Stimulated activated CD4-positive, alpha-beta T cell treated with anti-CD3 and anti-CD28 coated beads, Interleukin-15, amount 100 ng/mL, for 1 hour (primary cell): ENCODE results near the gene KRTAP4-16.
"Not testable (repeated sequence)": the region's sequence is repeated elsewhere in the genome, so short reads cannot be mapped to it uniquely, and the experiment has no call there.

Source experiments
- DNase-seq, 2 donors: peaks; one replicate each; pipeline ENCODE4 v3.0.0-alpha.2; 2020; ENCODE audit warnings: low read depth in 1 of 2, low spot score in 1 of 2

KRTAP4-16 gene

DNA sequence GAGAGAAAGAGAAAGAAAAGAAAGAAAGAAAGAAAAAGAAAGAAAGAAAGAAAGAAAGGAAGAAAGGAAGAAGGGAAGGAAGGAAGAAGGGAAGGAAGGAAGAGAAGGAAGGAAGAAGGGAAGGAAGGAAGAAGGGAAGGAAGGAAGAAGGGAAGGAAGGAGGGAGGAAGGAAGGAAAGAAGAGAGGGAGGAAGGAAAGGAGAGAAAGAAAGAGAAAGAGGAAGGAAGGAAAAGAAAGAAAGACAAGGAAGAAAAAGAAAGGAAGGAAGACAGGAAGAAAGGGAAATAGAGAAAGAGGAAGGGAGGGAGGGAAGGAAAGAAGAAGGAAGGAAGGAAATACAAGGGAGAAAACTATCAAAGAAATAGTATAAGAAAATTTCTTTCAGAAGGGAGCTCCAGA is 25.2 kb downstream of the KRTAP4-16 start:
- no peak for DNase-seq

- DNase-seq: no peak
Observed at GRCh38 chr17:41073676-41074075, 28.3 kb downstream of the KRTAP4-16 start.

GRCh38 chr17:41071606-41072360 is 30.2 kb downstream of the KRTAP4-16 start:
- DNase-seq: no peak

DNA sequence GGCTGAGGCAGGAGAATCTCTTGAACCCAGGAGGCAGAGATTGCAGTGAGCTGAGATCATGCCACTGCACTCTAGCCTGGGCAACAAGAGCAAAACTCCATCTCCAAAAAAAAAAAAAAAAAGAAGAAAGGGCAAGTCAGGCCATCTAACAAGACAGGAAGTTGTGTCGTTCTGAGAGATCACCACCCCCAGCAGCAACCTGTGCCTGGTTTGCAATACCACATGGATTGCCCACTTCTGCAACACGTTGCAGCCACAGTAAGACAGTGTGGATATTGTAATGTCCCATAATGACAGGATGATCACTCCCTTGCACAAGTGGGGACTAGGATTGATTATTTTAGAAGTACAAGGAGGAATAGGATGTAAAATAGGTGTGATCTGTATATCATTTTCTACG is 33.0 kb downstream of the KRTAP4-16 start:
- DNase-seq: no peak

- DNase-seq: no peak
Observed at GRCh38 chr17:41067281-41067680, 34.7 kb downstream of the KRTAP4-16 start.

DNA sequence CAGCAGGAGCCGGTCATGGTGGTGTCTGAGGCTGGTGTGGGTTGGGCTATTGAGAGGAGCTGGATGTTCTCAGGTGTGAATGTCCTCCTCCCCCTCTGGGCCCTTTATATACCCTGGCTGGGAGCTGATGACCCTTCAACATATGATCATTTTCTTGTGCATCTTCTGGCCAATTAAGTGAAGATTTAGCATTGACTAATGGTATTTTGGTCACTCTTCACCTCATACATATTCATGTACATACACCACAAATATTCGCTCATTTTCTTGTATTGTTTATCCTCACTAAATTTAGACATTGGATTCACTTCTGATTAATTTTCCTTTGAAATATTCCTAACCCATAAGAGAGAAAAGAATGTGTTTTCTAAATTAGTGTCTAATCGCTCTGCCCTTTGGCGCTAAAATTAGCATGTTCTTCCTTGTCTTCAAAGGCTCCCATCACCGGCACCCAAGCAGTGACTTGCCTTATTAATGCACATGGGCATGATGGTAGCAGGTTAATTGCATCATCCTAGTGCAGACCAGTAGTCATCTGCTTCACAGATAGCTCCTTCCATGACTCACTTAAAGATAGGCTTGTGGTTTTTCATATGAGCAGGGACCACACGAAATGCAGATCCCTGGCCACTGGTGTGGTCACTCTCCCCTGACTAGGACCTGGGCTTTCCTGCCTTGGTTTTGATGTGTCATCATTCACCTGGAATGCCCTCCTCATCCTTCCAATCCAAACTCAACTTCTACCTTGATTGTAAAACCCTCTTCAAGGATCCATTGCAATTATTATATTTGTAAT is 36.0 kb downstream of the KRTAP4-16 start, which contains the start of gene KRTAP2-4:
TSS of gene KRTAP2-4 (minus strand) at position 51 of the 796 bp plus-strand sequence. CDS start at position 17, 34 bp downstream.
- DNase-seq: no peak

GRCh38 chr17:41065016-41065689 is 36.9 kb downstream of the KRTAP4-16 start:
- DNase-seq: not testable (repeated sequence)

- no peak for DNase-seq
Observed at GRCh38 chr17:41064301-41064700, 37.7 kb downstream of the KRTAP4-16 start.

GRCh38 chr17:41063449-41063848 is 38.6 kb downstream of the KRTAP4-16 start:
- DNase-seq: no peak

DNA sequence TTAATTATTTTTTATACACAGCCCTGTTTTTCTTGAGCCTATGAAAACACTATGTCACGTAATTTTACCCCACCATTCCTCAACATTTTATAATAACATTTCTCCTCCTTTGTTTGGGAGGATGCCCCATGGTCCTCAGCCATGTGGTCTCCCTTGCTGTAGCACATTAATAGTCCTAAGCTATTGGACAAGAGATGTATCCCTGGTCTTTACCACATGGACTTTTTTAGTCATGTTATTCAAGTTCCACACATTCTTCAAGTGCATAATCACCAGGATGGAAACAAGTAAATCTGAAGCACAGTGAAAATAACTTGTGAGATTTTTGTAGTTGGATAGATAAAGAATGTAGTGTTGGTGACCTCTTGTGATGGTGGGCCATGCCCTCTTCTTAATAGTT is 40.0 kb downstream of the KRTAP4-16 start:
- no peak for DNase-seq

DNA sequence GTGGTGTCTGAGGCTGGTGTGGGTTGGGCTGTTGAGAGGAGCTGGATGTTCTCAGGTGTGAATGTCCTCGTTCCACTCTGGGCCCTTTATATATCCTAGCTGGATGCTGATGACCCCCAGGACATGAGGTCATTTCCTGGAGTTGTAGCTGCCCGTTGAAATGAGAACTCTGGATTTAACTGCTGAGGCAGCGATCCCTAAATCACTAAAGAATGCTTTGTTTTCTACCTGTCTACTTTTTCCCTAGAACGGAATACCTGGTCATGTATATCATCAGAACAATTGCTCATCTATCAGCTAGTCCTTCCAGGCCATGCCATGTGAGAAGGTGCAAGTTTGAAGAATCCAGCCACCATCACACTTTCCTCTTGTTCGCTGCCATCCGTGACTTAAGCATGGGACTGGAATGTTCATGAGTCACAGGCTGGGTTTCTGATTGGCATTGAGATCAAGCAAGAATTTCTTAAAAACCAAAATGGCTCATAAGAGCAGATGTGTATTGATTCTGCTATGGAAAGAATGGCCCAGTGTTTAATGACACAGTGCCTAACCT is 41.9 kb downstream of the KRTAP4-16 start, which contains the start of gene KRTAP2-3:
TSS of gene KRTAP2-3 (minus strand) at position 63 of the 553 bp plus-strand sequence. CDS start 64 bp downstream, outside the sequence.
- DNase-seq: no peak

GRCh38 chr17:41059276-41060051 is 42.5 kb downstream of the KRTAP4-16 start:
- not testable (repeated sequence) for DNase-seq

GRCh38 chr17:41058741-41059140 is 43.3 kb downstream of the KRTAP4-16 start:
- DNase-seq: no peak

- no peak for DNase-seq
Observed at GRCh38 chr17:41057547-41057946, 44.5 kb downstream of the KRTAP4-16 start.

GRCh38 chr17:41055130-41055529 is 46.9 kb downstream of the KRTAP4-16 start, which contains the start of gene KRTAP2-2:
TSS of gene KRTAP2-2 (minus strand) at chr17:41055230. CDS start at chr17:41055211, 19 bp downstream.
- DNase-seq: not testable (repeated sequence)

- not testable (repeated sequence) for DNase-seq
Observed at GRCh38 chr17:41054556-41054955, 47.5 kb downstream of the KRTAP4-16 start.

DNA sequence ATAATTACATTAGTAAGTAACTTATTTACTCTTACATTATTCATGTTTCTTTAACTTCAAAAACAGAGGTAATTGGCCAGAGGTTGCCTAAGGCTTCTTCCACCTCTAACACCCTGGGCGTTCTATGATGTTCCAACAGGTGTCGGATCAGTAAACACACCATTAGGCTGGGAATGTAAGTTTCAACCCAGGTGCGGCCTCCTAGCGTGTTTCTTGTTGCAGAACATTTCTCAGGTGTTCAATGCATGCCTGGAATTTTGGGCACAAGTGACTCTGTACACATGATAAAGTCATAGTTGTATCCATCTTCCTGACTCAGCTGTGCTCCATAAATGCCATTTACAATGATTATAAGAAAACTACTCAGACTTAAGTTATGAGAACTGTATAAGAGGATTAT is 48.0 kb downstream of the KRTAP4-16 start:
- DNase-seq: no peak

GRCh38 chr17:41052566-41052965 is 49.4 kb downstream of the KRTAP4-16 start:
- DNase-seq: no peak
